ENCODE measurements around the gene LRP1B. TPM values are rescaled to one million over a fixed set of nuclear protein-coding genes. Genes with fewer than 3 reads are reported as not detected.

LRP1B gene
- total RNA-seq, 1 donor from 2014 or later = not detected

DNA sequence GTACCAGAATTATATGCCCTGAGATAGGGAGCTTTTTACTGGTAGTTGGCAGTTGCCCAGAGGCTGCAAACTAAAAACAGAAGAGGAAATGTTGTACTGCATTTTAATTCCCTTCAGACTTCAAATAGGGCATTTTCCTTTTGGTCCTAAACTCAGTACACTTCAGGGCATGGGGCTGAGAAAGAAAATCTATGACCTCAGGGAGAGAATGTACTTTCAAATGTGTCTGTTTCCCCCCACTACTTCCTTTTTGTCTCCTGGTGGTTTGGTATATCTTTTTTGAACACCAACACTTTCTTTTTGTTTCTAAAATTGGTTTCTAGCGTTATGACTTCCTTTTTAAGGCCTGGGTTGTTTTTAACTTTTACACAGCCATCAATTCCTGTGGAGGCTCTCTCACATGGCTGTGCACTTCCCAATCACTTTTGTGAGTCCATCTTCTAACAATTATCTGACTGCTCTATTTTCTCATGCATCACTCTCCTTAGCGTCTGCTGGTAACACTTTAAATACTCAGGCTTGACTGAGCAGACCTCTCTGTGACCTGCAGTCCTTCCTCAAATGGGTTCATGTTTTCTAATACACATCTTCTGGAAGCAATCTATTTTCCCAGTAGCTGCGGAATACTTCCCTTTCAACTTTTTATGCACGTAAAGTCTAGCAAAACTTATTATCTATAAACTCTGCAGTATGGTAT lies 596.0 kb downstream of the LRP1B start:
- intact Hi-C loops (cut with micrococcal nuclease) = no loop called here
- H3K27me3 Mint-ChIP-seq = no peaks in the 10 kb centered on the region
- H3K9me3 Mint-ChIP-seq = no peaks in the 10 kb centered on the region
- ATAC-seq (ENCODE audit: low read depth) = peak; percentile 37
- CTCF ChIA-PET = no interaction called here
- no peak for DNase-seq
- H3K36me3 Mint-ChIP-seq (ENCODE audit: low read depth) = no peaks in the 10 kb centered on the region
- H3K4me3 Mint-ChIP-seq = peak overlapping the region; percentile 66
- TF ChIP-seq, protein P1, sequence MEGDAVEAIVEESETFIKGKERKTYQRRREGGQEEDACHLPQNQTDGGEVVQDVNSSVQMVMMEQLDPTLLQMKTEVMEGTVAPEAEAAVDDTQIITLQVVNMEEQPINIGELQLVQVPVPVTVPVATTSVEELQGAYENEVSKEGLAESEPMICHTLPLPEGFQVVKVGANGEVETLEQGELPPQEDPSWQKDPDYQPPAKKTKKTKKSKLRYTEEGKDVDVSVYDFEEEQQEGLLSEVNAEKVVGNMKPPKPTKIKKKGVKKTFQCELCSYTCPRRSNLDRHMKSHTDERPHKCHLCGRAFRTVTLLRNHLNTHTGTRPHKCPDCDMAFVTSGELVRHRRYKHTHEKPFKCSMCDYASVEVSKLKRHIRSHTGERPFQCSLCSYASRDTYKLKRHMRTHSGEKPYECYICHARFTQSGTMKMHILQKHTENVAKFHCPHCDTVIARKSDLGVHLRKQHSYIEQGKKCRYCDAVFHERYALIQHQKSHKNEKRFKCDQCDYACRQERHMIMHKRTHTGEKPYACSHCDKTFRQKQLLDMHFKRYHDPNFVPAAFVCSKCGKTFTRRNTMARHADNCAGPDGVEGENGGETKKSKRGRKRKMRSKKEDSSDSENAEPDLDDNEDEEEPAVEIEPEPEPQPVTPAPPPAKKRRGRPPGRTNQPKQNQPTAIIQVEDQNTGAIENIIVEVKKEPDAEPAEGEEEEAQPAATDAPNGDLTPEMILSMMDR (IDR thresholded peaks at IDR 0.05) = no peak
- peak overlapping the region; percentile 61 for H3K27ac Mint-ChIP-seq
- peaks cover 27% of the 10 kb centered on the region for H3K4me1 Mint-ChIP-seq
- POLR2A ChIA-PET = no interaction called here

DNA sequence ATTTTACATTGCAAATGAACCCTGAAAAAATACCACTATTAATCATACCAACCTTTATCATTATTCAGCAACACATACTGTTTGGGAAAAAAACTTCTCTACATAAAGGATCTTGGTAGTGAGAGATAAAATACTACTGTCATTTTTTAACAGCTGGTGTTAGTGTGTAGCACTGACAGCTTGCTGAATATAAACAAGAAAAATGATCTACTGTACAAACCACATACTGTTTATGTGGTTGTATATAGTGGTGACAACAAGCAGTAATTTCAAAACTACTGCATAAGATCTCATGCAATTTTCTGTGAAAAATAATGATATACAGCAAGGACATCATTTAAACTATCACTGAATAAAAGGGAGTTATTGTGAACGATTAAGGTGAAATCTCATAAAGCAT lies 601.2 kb downstream of the LRP1B start:
- no peaks in the 10 kb centered on the region for H3K36me3 Mint-ChIP-seq (ENCODE audit: low read depth)
- H3K27me3 Mint-ChIP-seq = no peaks in the 10 kb centered on the region
- TF ChIP-seq, protein P1 (IDR thresholded peaks at IDR 0.05) = no peak
- CTCF ChIA-PET = no interaction called here
- intact Hi-C loops (cut with micrococcal nuclease) = no loop called here
- POLR2A ChIA-PET = no interaction called here
- no peaks in the 10 kb centered on the region for H3K9me3 Mint-ChIP-seq
- no peak for ATAC-seq (ENCODE audit: low read depth)
- H3K4me1 Mint-ChIP-seq = peaks cover 17% of the 10 kb centered on the region
- H3K4me3 Mint-ChIP-seq = no peak overlapping the region
- H3K27ac Mint-ChIP-seq = no peak overlapping the region
- DNase-seq = no peak

DNA sequence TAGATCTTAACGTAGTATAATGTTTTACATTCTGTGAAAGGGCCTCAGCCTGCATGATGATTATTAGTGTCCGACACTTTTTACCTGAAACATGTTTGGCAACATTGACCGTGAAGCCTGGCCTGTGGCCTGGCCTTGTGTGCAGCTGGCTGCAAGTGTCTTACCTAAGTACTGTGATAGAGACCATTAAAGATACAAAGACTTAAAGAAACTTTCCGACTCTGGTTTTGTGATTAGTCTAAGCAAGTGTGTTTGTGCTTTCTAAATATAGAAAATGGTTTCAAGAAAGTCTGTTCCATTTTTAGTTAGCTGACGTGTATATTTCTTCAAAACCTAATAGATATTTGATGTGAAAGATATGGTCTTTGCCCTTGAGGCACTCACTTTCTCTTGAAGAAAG lies 601.8 kb downstream of the LRP1B start:
- H3K27ac Mint-ChIP-seq = no peak overlapping the region
- intact Hi-C loops (cut with micrococcal nuclease) = no loop called here
- no peak for ATAC-seq (ENCODE audit: low read depth)
- H3K27me3 Mint-ChIP-seq = no peaks in the 10 kb centered on the region
- no peaks in the 10 kb centered on the region for H3K36me3 Mint-ChIP-seq (ENCODE audit: low read depth)
- no peak overlapping the region for H3K4me3 Mint-ChIP-seq
- ChIA-PET CTCF (no interaction called here), POLR2A (no interaction called here)
- H3K4me1 Mint-ChIP-seq = peaks cover 11% of the 10 kb centered on the region
- no peaks in the 10 kb centered on the region for H3K9me3 Mint-ChIP-seq
- TF ChIP-seq, protein P1 (IDR thresholded peaks at IDR 0.05) = no peak
- no peak for DNase-seq

DNA sequence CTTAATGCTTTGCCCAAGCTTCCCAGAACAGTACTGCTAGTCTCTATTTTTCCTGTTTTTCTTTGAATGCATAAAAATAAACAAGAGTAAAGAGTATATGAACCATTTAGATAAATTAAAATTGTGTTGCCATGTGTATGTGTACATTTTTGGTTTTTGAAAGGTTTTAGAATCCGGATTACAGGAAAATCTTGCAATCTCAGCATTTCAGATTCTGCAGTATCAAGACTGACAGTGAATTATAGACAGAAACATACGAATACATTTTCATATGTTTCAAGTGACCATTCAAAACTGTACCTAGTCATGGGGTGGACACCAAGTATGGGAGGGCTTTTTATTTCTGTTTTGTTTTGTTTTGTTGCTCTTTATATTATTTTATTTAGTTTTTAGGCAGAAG lies 604.1 kb downstream of the LRP1B start:
- POLR2A ChIA-PET = no interaction called here
- no peaks in the 10 kb centered on the region for H3K9me3 Mint-ChIP-seq
- intact Hi-C loops (cut with micrococcal nuclease) = no loop called here
- no peak overlapping the region for H3K4me3 Mint-ChIP-seq
- H3K27me3 Mint-ChIP-seq = no peaks in the 10 kb centered on the region
- CTCF ChIA-PET = no interaction called here
- no peak overlapping the region for H3K27ac Mint-ChIP-seq
- H3K4me1 Mint-ChIP-seq = peaks cover 4% of the 10 kb centered on the region
- no peak for ATAC-seq (ENCODE audit: low read depth)
- no peak for DNase-seq
- H3K36me3 Mint-ChIP-seq (ENCODE audit: low read depth) = no peaks in the 10 kb centered on the region
- TF ChIP-seq, protein P1 (IDR thresholded peaks at IDR 0.05) = no peak

DNA sequence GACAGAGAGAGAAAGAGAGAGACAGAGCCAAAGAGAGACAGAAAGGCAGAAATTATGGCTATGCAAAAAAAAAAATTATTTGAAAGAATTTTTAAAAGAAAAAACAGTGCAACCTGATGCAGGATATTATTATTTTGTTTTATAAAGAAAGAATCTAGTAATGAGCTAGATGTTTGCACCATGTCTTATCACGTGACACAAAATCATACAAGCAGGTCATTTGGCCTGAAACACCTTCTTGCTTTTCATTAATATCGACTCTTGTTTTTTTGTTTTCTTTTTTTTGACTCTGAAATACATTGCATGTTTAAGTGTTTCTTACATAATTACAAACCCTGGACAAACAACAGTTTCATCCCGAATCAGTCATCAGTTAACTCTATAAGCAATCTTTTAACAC lies 606.0 kb downstream of the LRP1B start:
- Mint-ChIP-seq H3K36me3 (ENCODE audit: low read depth) (no peaks in the 10 kb centered on the region), H3K27me3 (no peaks in the 10 kb centered on the region), H3K4me1 (peaks cover 4% of the 10 kb centered on the region), H3K9me3 (no peaks in the 10 kb centered on the region), H3K4me3 (no peak overlapping the region), H3K27ac (no peak overlapping the region)
- ChIA-PET CTCF (no interaction called here), POLR2A (no interaction called here)
- intact Hi-C loops (cut with micrococcal nuclease) = no loop called here
- ATAC-seq (ENCODE audit: low read depth) = no peak
- TF ChIP-seq, protein P1 (IDR thresholded peaks at IDR 0.05) = no peak
- no peak for DNase-seq

Measured in activated B cell treated with CpG ODN at 0.5 μM for 24 hours (primary cell).